Stimulated activated CD8-positive, alpha-beta memory T cell treated with anti-CD3 and anti-CD28 coated beads, Interleukin-7, amount 100 ng/mL, for 1 hour (primary cell): ENCODE results near the gene PPP1R3G.

Experiments used
- DNase-seq, 2 donors: peaks; one replicate each; pipeline ENCODE4 v3.0.0-alpha.2; 2020; ENCODE audit warnings: low read depth in 2 of 2

The PPP1R3G gene

GRCh38 chr6:5094327-5094726 lies 9.2 kb downstream of the PPP1R3G start:
- DNase-seq, result no peak

GRCh38 chr6:5095236-5095635 lies 10.1 kb downstream of the PPP1R3G start:
- DNase-seq, result no peak

DNA sequence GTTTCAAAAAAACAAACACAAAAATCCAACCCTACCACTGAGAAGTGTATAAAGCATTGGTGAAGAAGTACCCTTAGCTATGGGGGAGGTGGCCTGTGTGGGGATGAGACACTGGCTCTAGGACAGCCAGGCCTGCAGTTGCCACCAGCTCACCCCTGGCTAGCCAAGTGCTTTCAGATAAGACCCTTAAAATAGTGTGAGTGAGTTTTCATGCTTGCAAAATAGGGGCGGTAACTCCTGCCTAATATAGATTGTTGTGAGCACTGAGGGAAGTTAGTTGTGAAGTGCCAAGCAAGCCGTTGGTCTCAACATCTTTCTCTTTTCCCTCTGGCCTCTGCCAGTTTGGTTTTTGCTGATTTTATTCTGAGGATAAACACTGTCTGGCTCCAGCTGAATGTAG lies 11.3 kb downstream of the PPP1R3G start:
- no peak for DNase-seq

GRCh38 chr6:5098501-5099270 lies 13.5 kb downstream of the PPP1R3G start:
- no peak for DNase-seq

DNA sequence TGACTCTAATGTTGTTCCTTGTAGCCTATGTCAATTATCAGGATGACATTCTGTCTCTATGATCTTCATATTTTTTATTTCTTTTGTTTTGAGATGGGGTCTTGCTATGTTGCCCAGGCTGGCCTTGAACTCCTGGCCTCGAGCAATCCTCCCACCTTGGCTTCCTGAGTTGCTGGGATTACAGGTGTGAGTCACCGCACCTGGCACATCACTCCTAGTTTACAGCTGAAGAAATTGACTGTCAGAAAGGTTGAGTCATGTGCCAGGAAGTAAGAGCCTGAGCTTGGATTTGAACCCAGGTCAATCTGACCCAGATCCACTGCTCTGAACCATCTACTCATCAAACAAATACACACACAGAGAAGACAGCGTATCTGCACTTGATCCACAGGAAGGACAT lies 14.4 kb downstream of the PPP1R3G start:
- no peak for DNase-seq

- no peak for DNase-seq
Observed at GRCh38 chr6:5100806-5101205, 15.7 kb downstream of the PPP1R3G start.

- no peak for DNase-seq
Observed at GRCh38 chr6:5102267-5102970, 17.3 kb downstream of the PPP1R3G start.

- DNase-seq, result no peak
Observed at GRCh38 chr6:5103250-5103649, 18.1 kb downstream of the PPP1R3G start.

GRCh38 chr6:5104667-5105066 lies 19.5 kb downstream of the PPP1R3G start:
- DNase-seq, result no peak

DNA sequence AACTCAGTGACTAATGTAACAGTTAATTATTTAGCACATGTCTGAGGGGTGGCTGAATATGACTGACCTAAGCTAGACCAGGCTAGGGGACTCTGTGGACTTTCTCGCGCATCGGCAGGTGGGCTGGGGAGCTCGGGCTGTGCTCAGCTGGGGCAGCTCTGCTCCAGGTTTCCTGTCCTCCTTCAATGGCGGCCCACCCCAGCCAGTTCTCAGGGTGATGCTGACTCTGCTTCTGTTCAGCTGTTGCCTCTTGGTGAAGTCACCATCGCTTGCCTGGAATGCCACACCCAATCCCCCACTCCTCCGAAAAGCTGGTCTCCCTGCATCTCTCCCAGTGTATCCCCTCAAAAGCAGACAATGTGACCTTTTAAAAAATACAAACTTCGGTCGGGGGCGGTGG lies 20.0 kb downstream of the PPP1R3G start:
- DNase-seq, result no peak

DNA sequence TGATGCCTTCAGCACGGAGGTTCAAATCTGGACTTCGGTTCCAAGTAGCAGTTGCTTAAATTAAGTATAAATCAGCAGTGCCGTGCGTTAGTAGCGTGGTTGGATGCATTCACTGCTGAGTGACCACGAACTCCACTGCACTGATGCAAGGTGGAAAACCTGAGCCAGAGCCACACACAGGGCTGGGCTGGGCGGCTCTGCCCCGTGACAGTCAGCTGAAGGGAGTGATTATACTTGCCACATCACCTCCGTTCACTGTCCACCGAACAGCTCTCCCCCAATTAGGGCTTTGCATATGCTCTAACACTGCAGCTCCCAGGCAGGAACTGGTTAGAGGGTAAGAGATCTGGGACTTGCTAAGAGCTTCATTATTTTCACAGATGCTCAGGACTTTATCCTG lies 22.2 kb downstream of the PPP1R3G start:
- no peak for DNase-seq

GRCh38 chr6:5108068-5108467 lies 22.9 kb downstream of the PPP1R3G start:
- no peak for DNase-seq

DNA sequence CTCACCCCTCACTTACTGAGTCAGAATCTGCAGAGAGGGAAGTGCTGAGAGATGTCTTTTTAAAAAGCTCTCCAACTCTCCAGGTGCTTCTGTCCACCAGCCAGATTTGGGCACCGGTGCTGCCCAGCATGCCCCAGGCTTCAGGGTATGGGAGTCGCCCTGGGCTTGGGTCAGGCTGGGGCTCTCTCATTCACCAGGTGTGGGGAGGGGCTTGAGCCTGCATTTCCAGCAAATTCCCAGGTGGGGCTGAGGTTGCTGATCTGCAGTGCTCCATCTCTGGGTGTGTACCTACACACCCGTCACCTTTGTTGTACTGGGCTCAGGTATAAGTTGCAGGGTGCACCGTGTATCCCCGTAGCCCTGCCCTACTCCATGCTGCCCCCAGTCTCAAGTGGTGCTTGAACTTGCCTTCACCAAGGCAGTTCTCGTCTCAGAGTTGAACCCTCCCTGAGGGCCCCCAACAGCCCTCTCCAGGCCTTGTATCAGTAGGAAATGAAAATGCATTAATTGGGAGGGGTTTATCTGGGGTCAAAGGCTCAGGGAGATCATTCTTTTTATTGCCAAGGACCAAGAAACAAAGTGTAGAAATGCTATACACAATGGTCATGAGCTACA lies 23.5 kb downstream of the PPP1R3G start:
- DNase-seq, result no peak

DNA sequence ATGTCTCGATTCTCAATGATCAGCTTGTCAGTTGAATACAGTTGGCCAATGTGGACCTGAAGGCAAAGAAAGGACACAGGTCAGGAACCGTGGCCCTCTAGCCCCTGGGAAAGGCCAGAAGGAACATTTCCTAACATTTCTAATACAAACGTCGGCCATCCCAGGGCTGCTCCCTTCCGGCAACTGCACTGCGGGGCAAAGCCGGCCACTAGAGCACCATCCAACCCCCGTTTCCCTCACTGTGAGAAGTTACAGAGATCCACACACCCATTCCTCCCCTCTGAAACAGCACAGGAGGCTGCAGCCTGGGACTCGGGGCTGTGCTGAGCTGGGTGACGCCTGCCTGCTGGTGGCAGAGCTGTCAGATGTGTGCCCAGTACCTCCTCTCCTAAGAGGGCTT lies 24.3 kb downstream of the PPP1R3G start:
- DNase-seq, result no peak

GRCh38 chr6:5110246-5110645 lies 25.1 kb downstream of the PPP1R3G start:
- DNase-seq, result no peak

- no peak for DNase-seq
Observed at GRCh38 chr6:5111626-5112025, 26.5 kb downstream of the PPP1R3G start.

DNA sequence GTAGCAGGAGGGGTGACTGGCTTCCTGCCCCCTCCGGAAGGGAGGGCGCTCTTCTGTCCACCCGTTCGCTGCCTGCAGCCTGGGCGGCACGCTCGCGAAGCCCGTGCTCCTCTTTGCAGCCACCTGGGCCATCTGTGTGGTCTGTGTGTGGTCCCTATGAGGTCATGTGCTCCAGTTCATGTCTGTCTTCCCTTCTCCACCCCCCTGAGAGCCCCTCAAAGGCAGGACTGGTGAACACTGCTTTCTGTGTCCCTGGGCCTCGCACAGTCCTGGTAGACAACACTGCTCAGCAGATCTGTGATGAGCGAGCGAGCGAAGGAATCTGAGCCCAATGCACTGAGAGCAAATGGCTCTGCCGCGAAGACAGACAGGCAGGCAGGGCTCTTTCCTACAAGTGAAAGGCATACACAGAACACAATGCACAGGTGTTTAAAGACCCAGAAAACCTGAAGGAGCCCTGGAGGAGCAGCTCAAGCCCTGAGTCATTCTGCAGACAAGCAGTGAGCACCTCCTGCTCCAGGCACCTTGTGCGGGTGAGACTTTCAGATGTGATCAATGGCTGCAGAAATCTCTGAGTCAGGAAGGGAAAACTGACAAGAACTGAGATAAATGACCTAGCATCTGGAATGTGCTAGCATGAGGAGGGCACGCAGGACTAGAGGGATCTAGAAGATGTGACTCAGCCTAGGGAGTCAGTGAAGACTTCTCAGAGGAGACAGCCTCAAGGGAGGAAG lies 27.1 kb downstream of the PPP1R3G start:
- DNase-seq, result no peak

- DNase-seq, result no peak
Observed at GRCh38 chr6:5113096-5113495, 28.0 kb downstream of the PPP1R3G start.

GRCh38 chr6:5115168-5115567 lies 30.0 kb downstream of the PPP1R3G start:
- no peak for DNase-seq

GRCh38 chr6:5116243-5116991 lies 31.3 kb downstream of the PPP1R3G start:
- DNase-seq, result no peak

- no peak for DNase-seq
Observed at GRCh38 chr6:5119090-5119951, 34.2 kb downstream of the PPP1R3G start.
